Measurements from ENCODE around the gene KIAA1217.

Gene KIAA1217

DNA sequence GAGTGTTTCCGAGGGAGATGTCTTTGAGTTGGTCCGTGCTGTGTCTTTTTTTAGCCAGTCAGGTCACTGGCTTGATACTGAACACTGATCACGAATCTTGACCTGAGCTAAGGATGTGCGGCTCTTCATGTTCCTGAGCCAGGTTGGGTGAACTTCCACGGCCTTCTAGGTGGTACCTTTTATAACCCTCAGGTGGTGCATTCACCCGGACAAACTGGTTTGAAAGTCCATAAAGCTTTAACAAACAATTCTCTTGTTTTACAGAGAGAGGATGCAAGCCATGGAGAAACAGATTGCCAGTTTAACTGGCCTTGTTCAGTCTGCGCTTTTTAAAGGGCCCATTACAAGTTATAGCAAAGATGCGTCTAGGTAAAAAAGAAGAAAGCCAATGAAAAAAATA is 285.3 kb downstream of the KIAA1217 start:
- DNase-seq (ENCODE audit: low read depth in 3 of 3, low spot score in 1 of 3), result no peak

DNA sequence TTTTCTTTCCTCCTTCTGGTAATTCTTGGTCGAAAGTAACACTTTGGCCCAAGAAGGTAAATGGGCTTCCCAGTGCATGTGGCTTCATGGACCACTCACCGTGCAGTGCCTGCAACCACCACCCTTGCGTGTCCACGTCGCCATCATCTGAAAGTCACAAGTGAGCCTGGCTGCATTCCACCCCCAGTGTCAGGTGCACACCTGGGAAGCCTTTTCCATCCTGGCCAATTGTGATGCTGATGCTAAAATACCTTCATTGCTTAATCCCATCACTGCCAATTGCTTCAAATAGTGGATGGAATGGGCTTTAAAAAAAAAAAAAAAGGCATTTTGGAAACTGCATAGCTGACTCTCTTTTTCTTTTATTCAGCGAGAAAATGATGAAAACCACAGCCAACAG is 285.8 kb downstream of the KIAA1217 start:
- DNase-seq (ENCODE audit: low read depth in 3 of 3, low spot score in 1 of 3), result no peak

DNA sequence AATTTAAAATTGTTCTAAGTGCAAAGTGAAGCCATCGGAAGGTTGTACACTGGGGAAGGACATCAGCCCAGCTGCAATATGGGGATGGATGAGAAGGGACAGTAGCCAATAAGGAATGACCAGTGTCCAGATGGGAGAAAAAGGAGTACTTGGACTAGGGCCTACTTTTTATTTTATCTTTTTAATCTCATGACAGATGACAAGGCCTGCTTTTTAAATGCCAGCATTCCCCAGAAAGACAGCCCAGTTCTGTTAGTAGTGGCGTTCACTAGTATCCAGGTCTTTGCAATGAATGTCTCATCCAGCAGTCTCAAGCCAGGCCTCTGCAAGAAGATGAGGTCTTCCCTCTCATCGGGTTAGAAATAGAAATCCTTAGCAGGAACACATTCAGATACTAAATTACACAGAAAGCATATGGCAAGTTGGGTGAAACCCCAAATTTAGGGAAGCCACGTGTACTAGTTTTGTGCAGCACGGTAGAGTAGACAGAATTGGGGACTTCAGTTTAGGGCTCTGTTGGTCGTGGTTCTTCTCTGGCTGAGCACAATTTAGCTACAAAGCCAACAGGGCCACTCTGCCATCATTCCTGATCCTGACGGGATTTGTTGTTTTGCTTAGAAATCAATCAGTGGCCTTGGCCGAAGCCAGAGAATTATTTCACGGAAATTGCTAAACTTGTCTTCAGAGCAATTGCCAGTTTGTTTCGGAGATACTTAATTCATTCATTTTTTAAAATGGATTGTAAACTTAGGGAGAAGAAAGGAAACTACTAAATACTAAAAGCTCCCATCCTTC is 286.9 kb downstream of the KIAA1217 start:
- no peak for DNase-seq (ENCODE audit: low read depth in 3 of 3, low spot score in 1 of 3)

GRCh38 chr10:24496906-24497305 is 288.0 kb downstream of the KIAA1217 start:
- DNase-seq (ENCODE audit: low read depth in 3 of 3, low spot score in 1 of 3), result no peak

GRCh38 chr10:24501056-24501711 is 292.2 kb downstream of the KIAA1217 start:
- DNase-seq (ENCODE audit: low read depth in 3 of 3, low spot score in 1 of 3), result no peak

GRCh38 chr10:24502006-24502405 is 293.1 kb downstream of the KIAA1217 start:
- DNase-seq (ENCODE audit: low read depth in 3 of 3, low spot score in 1 of 3), result no peak

- no peak for DNase-seq (ENCODE audit: low read depth in 3 of 3, low spot score in 1 of 3)
These were observed 294.0 kb downstream of the KIAA1217 start for GRCh38 chr10:24502801-24503460.

- no peak for DNase-seq (ENCODE audit: low read depth in 3 of 3, low spot score in 1 of 3)
These were observed 294.8 kb downstream of the KIAA1217 start for GRCh38 chr10:24503461-24504320.

DNA sequence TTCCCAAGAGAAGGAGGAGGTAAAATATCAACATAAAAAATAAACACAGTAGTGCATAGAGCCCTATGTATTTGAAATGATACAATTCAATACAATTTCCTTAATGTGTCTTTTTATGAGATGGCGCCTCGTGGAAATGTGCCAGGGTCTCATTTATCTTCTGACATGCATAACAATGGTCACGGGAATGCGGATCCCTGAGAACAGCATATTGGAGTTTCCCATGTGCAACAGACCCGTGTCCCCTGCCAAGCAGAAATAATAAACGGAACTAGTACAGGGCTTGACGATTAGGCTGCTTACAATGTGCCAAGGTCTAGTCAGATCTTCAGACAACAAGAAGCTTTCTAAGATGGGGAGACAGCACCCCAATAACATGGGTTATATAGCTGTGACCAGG is 296.8 kb downstream of the KIAA1217 start:
- no peak for DNase-seq (ENCODE audit: low read depth in 3 of 3, low spot score in 1 of 3)

DNA sequence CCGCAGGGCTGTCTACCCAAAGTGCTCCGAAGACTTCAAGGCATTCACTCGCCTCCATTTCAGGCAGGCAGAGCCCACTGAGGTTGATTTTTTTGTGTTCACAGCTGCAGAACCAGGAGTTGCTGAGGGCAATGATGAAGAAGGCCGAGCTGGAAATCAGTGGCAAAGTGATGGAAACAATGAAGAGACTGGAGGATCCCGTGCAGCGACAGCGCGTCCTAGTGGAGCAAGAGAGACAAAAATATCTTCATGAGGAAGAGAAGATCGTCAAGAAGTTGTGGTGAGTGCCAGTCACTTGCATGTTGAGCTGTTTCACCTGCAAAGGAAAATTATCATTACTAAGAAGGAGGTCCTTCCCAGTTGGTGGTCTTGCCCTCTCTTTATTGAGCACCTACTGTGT is 304.2 kb downstream of the KIAA1217 start:
- no peak for DNase-seq (ENCODE audit: low read depth in 3 of 3, low spot score in 1 of 3)

- DNase-seq (ENCODE audit: low read depth in 3 of 3, low spot score in 1 of 3), result no peak
These were observed 306.5 kb downstream of the KIAA1217 start for GRCh38 chr10:24515481-24515880.

DNA sequence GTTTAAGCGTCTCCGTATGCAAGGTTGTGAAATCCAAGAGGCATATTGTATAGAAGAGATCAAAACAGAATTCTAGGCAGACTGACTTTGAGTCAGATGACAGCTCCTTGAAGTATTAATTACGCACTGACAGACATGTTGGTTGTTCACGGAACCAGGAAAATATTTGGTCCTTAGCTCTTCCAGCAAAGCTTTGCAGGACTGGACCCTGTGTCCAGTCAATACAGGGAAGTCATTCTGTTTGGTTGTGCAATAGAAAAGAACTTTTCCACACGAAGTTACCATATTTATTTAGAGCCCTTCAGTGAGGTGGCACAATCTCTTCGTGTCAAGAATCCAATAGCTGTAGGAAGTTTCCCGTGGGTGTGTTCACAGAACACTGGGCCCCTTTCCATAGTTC is 309.5 kb downstream of the KIAA1217 start:
- DNase-seq (ENCODE audit: low read depth in 3 of 3, low spot score in 1 of 3), result no peak

- no peak for DNase-seq (ENCODE audit: low read depth in 3 of 3, low spot score in 1 of 3)
These were observed 310.2 kb downstream of the KIAA1217 start for GRCh38 chr10:24518981-24519597.

GRCh38 chr10:24519950-24520349 is 311.0 kb downstream of the KIAA1217 start:
- no peak for DNase-seq (ENCODE audit: low read depth in 3 of 3, low spot score in 1 of 3)

DNA sequence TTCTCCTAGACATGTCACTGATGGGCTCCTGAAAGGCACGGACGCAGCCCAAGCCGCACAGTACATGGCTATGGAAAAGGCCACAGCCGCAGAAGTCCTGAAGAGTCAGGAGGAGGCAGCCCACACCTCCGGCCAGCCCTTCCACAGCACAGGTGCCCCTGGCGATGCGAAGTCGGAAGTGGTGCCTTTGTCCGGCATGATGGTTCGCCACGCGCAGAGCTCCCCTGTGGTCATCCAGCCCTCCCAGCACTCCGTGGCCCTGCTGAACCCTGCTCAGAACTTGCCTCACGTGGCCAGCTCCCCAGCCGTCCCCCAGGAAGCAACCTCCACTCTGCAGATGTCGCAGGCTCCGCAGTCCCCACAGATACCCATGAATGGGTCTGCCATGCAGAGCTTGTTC is 315.4 kb downstream of the KIAA1217 start:
- DNase-seq (ENCODE audit: low read depth in 3 of 3, low spot score in 1 of 3), result no peak

DNA sequence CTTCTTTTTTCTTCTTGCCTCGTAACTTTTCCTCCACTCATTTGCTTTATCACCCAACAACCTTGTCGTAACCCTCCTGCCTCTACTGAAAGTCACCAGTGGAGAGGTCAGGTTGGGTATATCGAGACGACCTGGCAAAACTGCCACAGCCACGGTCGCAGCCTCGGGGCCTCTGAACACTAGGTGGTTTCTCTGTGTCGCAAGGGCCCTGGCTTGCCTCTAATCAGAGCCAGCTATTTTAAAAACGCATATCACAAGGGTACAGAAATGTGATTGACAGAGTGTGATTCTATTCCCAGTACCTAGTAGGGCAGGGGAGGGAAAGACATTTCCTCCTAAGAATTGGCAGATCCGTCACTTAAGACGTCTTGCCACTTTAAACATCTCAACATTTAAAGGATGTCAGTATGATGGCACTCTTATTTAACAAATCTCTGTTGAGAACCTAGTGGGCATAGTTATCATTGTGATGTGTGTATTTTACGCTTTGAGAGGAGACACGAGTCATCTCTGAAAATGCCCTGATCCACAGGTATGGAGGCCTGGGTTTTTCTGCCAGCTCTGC is 317.2 kb downstream of the KIAA1217 start:
- DNase-seq (ENCODE audit: low read depth in 3 of 3, low spot score in 1 of 3), result no peak

DNA sequence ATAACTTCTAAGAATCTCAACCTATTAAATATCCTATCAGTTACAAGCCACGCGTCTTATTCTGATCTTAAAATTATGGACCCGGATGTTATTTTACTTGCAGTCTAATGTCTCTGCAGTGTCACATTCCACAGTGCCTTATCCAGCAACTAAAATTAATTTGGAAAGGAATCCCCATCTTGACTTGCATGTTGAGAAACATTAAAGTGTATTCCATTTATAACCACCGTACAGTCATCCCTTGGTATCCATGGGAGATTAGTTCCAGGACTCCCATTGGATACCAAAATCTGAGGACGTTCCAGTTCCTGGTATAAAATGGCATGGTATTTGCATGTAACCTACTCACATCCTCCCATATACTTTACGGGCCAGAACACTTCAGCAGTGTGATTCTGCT is 320.0 kb downstream of the KIAA1217 start:
- no peak for DNase-seq (ENCODE audit: low read depth in 3 of 3, low spot score in 1 of 3)

GRCh38 chr10:24531439-24531838 is 322.5 kb downstream of the KIAA1217 start:
- DNase-seq (ENCODE audit: low read depth in 3 of 3, low spot score in 1 of 3), result no peak

DNA sequence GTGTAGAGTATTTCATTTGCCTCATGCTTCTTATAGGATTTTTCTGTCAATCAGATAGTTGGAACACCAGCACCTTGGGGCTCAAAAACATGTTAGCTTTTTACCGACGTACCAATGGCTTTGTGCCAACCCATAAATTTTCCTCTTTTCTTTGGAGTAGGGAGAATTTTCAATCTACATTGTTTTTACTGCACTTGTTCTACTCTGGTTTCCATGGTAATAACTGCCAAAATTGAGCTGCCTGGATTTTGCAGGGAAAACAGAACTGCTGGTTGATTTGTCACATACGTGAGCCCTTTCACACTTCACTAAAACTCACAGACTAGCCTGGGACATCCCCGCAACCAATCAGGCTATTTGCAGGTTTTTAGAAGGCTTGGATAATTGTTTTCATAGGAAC is 325.0 kb downstream of the KIAA1217 start:
- DNase-seq (ENCODE audit: low read depth in 3 of 3, low spot score in 1 of 3), result no peak

DNA sequence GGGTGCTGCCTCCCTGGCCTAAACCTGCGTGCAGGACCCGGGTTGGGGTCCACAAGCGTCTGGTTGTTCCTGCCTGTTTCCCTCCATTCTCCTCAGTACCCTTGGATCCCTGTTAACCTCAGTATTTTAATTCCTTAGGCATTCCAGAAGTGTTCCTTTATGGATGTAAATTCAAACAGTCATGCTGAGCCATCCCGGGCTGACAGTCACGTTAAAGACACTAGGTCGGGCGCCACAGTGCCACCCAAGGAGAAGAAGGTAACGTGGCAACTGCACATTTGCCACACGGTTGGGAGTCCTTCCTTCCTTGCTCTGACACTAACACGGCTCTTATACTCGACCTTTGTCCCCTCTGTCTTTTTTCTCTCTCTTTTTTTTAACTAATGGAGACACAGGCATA is 327.7 kb downstream of the KIAA1217 start:
- no peak for DNase-seq (ENCODE audit: low read depth in 3 of 3, low spot score in 1 of 3)

Measured in stimulated activated CD4-positive, alpha-beta T cell treated with anti-CD3 and anti-CD28 coated beads, TNF-alpha, amount 100 ng/mL, for 1 hour (primary cell).